ENCODE data around the gene LEO1.

Gene LEO1

DNA sequence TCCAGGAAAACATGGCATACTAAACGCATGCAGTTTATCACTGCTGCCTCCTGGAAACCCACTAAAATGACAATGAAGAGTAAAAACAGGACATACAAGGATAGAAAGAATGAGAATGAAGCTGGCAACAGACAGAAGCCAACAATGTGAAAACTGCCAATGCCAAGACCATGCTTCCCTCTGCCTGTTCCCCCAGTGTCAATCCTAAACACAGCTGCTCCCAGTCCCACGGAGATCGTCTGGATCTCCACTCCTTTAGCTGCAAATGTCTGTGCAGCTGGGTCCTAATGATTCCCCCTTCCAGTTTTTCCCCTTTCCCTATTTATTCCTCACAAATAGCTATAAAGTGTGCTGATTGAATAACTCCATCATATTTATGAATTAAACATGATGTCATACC is 16.1 kb downstream of the LEO1 start:
- TF ChIP-seq, protein P1, sequence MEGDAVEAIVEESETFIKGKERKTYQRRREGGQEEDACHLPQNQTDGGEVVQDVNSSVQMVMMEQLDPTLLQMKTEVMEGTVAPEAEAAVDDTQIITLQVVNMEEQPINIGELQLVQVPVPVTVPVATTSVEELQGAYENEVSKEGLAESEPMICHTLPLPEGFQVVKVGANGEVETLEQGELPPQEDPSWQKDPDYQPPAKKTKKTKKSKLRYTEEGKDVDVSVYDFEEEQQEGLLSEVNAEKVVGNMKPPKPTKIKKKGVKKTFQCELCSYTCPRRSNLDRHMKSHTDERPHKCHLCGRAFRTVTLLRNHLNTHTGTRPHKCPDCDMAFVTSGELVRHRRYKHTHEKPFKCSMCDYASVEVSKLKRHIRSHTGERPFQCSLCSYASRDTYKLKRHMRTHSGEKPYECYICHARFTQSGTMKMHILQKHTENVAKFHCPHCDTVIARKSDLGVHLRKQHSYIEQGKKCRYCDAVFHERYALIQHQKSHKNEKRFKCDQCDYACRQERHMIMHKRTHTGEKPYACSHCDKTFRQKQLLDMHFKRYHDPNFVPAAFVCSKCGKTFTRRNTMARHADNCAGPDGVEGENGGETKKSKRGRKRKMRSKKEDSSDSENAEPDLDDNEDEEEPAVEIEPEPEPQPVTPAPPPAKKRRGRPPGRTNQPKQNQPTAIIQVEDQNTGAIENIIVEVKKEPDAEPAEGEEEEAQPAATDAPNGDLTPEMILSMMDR (IDR thresholded peaks at IDR 0.05; ENCODE audit: low read depth, low read length, poor library complexity, severe bottlenecking): no peak
- TF ChIP-seq EZH2phosphoT487 (IDR thresholded peaks at IDR 0.05; ENCODE audit: borderline replicate concordance, low read length): no peak
- Histone ChIP-seq H3K27me3 (ENCODE audit: control insufficient read depth, low read length) (no peaks in the 10 kb centered on the region), H3K4me1 (ENCODE audit: control insufficient read depth, low read length) (no peaks in the 10 kb centered on the region), H3K9me2 (replicated peaks; ENCODE audit: control insufficient read depth, low read length) (no peaks in the 10 kb centered on the region), H3K79me2 (ENCODE audit: control insufficient read depth, low read length) (no peaks in the 10 kb centered on the region), H3F3A (ENCODE audit: control insufficient read depth, insufficient read depth) (no peaks in the 10 kb centered on the region), H3K9me3 (ENCODE audit: control insufficient read depth, insufficient read depth, low read length) (no peaks in the 10 kb centered on the region), H3K4me3 (ENCODE audit: low read length) (no peak overlapping the region), H4K20me1 (ENCODE audit: control insufficient read depth, insufficient read depth, low read depth, low read length) (no peaks in the 10 kb centered on the region), H3K36me3 (ENCODE audit: control insufficient read depth, low read length) (peaks cover 77% of the 10 kb centered on the region), H3K4me2 (ENCODE audit: low read length) (no peak overlapping the region), H3K27ac (ENCODE audit: low read depth, low read length) (no peak overlapping the region)

GRCh38 chr15:51952805-51953204 is 18.8 kb downstream of the LEO1 start:
- Histone ChIP-seq H3K27ac (ENCODE audit: low read depth, low read length) (no peak overlapping the region), H3K79me2 (ENCODE audit: control insufficient read depth, low read length) (no peaks in the 10 kb centered on the region), H3K4me1 (ENCODE audit: control insufficient read depth, low read length) (no peaks in the 10 kb centered on the region), H3K4me3 (ENCODE audit: low read length) (no peak overlapping the region), H3K27me3 (ENCODE audit: control insufficient read depth, low read length) (no peaks in the 10 kb centered on the region), H3K9me3 (ENCODE audit: control insufficient read depth, insufficient read depth, low read length) (no peaks in the 10 kb centered on the region), H3K4me2 (ENCODE audit: low read length) (no peak overlapping the region), H3F3A (ENCODE audit: control insufficient read depth, insufficient read depth) (no peaks in the 10 kb centered on the region), H3K36me3 (ENCODE audit: control insufficient read depth, low read length) (peaks cover 79% of the 10 kb centered on the region), H3K9me2 (replicated peaks; ENCODE audit: control insufficient read depth, low read length) (no peaks in the 10 kb centered on the region), H4K20me1 (ENCODE audit: control insufficient read depth, insufficient read depth, low read depth, low read length) (no peaks in the 10 kb centered on the region)
- TF ChIP-seq EZH2phosphoT487 (IDR thresholded peaks at IDR 0.05; ENCODE audit: borderline replicate concordance, low read length): no peak
- TF ChIP-seq, protein P1 (IDR thresholded peaks at IDR 0.05; ENCODE audit: low read depth, low read length, poor library complexity, severe bottlenecking): no peak

- Histone ChIP-seq H3K27ac (ENCODE audit: low read depth, low read length) (no peak overlapping the region), H3K4me2 (ENCODE audit: low read length) (no peak overlapping the region), H3K4me1 (ENCODE audit: control insufficient read depth, low read length) (no peaks in the 10 kb centered on the region), H3F3A (ENCODE audit: control insufficient read depth, insufficient read depth) (no peaks in the 10 kb centered on the region), H3K9me2 (replicated peaks; ENCODE audit: control insufficient read depth, low read length) (no peaks in the 10 kb centered on the region), H4K20me1 (ENCODE audit: control insufficient read depth, insufficient read depth, low read depth, low read length) (no peaks in the 10 kb centered on the region), H3K36me3 (ENCODE audit: control insufficient read depth, low read length) (peaks cover 71% of the 10 kb centered on the region), H3K4me3 (ENCODE audit: low read length) (no peak overlapping the region), H3K9me3 (ENCODE audit: control insufficient read depth, insufficient read depth, low read length) (no peaks in the 10 kb centered on the region), H3K27me3 (ENCODE audit: control insufficient read depth, low read length) (no peaks in the 10 kb centered on the region), H3K79me2 (ENCODE audit: control insufficient read depth, low read length) (0 out of 2 replicates have a peak, but pooled peaks cover 2% of the 10 kb centered on the region)
- TF ChIP-seq EZH2phosphoT487 (IDR thresholded peaks at IDR 0.05; ENCODE audit: borderline replicate concordance, low read length): no peak
- TF ChIP-seq, protein P1 (IDR thresholded peaks at IDR 0.05; ENCODE audit: low read depth, low read length, poor library complexity, severe bottlenecking): no peak
Measured at GRCh38 chr15:51947124-51947523, 24.5 kb downstream of the LEO1 start.

Data from DOHH2 (cell line).